Measurements from ENCODE around the gene TUBB4A. TPM values are rescaled to one million over a fixed set of nuclear protein-coding genes. Genes with fewer than 3 reads are reported as not detected.

TUBB4A gene
- total and polyA plus RNA-seq, 9 of the 15 experiments (the other 6 are each of a cell fraction or from before 2014, with no cell fraction given): 0.14 to 7.0 (median 0.75) TPM

- no peak for TF ChIP-seq RBM34 (IDR thresholded peaks at IDR 0.05; ENCODE audit: borderline replicate concordance, insufficient read depth, low read length)
Observed at GRCh38 chr19:6475321-6476108, 26.6 kb downstream of the TUBB4A start (continued).

- in situ Hi-C loops (cut with MboI): no loop called here
- TF ChIP-seq POLR2H (tag; IDR thresholded peaks at IDR 0.05; ENCODE audit: low read depth): no peak
- TF ChIP-seq JUND (IDR thresholded peaks at IDR 0.05; ENCODE audit: borderline replicate concordance, low read depth, low read length): peak; percentile 44; the same call in 1 of the 2 replicates
- no peak; the same call in 2 of the 3 replicates for TF ChIP-seq JUND (tag; IDR thresholded peaks at IDR 0.05; ENCODE audit: borderline replicate concordance, low read depth, low read length)
Observed at GRCh38 chr19:6473647-6474046, 28.5 kb downstream of the TUBB4A start.

More at GRCh38 chr19:6473647-6474046, 28.5 kb downstream of the TUBB4A start:
- ChIA-PET CTCF (ENCODE audit: low intra/inter-chr PET ratio) (no interaction called here), POLR2A (interaction anchor here (0.8 to 1.7 kb wide), 2 partner anchors 8 to 57 kb away, joined by 3 to 4 read pairs; partner anchors contain the start of gene TNFSF9)
- 0 out of 2 replicates have a peak, but pooled peaks cover 2% of the 10 kb centered on the region for H3K9me3 ChIP-seq (replicated peaks; ENCODE audit: control insufficient read depth, insufficient read depth, low read depth, low read length)
- no peaks in the 10 kb centered on the region for H3K9me1 ChIP-seq (ENCODE audit: control insufficient read depth, insufficient read depth, low read length)
- no peaks in the 10 kb centered on the region for H4K20me1 ChIP-seq (replicated peaks; ENCODE audit: control insufficient read depth, insufficient read depth, low read length)
- no peak overlapping the region for H3K4me2 ChIP-seq (ENCODE audit: insufficient read depth, low read length)
- no peak overlapping the region for H3K4me3 ChIP-seq
- no peak overlapping the region for H3K9ac ChIP-seq (ENCODE audit: insufficient read depth in 1 of 2, low read depth in 2 of 2, low read length in 2 of 2)
- no TSS peak for BruUV-seq (replicated peaks)
- H3K4me1 ChIP-seq (replicated peaks in 1 of 2; ENCODE audit: control insufficient read depth in 2 of 2, insufficient read depth in 2 of 2, low read length in 2 of 2): peaks cover 6 to 24% of the 10 kb centered on the region in 2 experiments; a peak in 4 of 5 replicates
- no peaks in the 10 kb centered on the region; a peak in 1 of 5 replicates for H3K27me3 ChIP-seq (ENCODE audit: control insufficient read depth in 2 of 2, insufficient read depth in 2 of 2, low read length in 2 of 2)
- intact Hi-C loops (cut with micrococcal nuclease): no loop called here
- ATAC-seq (no peak), DNase-seq (ENCODE audit: extremely low read depth in 1 of 4, low spot score in 3 of 4) (peak; percentile 54 to 64 (median 59)), FAIRE-seq (peak; percentile 19)
- no peaks in the 10 kb centered on the region for H3K79me2 ChIP-seq (ENCODE audit: control insufficient read depth, insufficient read depth, low read length)
- no peak overlapping the region for H3K27ac ChIP-seq (ENCODE audit: extremely low read depth, low read depth, low read length)
- H3K36me3 ChIP-seq (ENCODE audit: control insufficient read depth, insufficient read depth, low read length): no peaks in the 10 kb centered on the region
- H2AFZ ChIP-seq (ENCODE audit: low read depth, low read length): no peak overlapping the region
- WGBS (ENCODE audit: insufficient coverage, low coverage, missing lambda C conversion rate): 0% methylated on average over 7 of the region's 9 CpGs
